ENCODE measurements around the gene GRB2. TPM values are rescaled to one million over a fixed set of nuclear protein-coding genes. Genes with fewer than 3 reads are reported as not detected.
A peak's percentile ranks its signal among the peaks of the same experiment; 100 is the strongest.

The GRB2 gene
- total and polyA plus RNA-seq, 2 donors from 2014 or later, result 65.3 to 119 TPM

DNA sequence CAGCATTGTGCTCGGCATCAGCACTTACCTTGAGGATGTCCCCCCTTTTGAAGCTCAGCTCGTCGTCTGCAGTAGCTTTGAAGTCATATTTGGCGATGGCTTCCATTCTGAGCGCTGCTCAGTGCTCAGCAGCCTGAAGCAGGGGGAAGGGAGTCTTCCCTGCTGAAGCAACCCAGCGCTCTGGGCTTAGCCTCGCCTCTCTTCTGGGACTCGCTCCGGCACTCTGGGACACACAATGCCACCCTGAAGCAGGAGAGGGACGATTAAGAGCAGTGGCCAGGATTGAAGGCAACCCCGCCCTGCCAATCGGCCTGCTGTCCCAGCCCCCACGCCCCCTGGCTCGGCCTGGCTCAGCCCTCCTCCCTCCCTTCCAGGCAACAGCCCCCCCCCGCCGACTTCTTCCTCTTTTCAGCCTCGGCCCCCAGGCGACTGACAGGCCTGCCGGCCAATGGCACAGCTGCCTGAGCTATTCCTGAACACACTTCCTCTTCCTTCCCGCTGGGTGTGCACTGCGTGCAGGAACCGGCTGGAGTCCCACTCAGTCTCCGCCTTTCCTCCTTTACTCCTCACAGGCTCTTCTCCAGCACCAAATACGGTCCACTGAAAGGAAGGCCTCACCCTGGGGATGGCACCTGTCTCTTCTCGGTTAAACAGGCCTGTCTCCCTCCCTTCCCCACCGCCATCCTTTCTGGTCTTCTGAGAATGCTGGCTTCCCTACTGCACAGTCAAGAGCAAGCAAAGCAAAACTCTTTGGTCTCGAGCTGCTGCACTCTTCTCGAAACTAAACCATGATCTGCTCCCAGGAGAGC is 11.8 kb downstream of the GRB2 start:
- H3K36me3 ChIP-seq (ENCODE audit: control insufficient read depth in 2 of 3, insufficient read depth in 3 of 3, low read length in 3 of 3), result peaks cover 0 to 2% (median 0%) of the 10 kb centered on the region in 3 donors
- intact Hi-C loops (cut with DNase I), result loop anchor here (10.0 kb wide), 1 partner anchor 49 kb away; no protein-coding TSS in a partner anchor
- H3K27ac ChIP-seq (ENCODE audit: low read depth in 2 of 2, low read length in 2 of 2), result peak overlapping the region; percentile 82 to 85
- TF ChIP-seq, protein P1, sequence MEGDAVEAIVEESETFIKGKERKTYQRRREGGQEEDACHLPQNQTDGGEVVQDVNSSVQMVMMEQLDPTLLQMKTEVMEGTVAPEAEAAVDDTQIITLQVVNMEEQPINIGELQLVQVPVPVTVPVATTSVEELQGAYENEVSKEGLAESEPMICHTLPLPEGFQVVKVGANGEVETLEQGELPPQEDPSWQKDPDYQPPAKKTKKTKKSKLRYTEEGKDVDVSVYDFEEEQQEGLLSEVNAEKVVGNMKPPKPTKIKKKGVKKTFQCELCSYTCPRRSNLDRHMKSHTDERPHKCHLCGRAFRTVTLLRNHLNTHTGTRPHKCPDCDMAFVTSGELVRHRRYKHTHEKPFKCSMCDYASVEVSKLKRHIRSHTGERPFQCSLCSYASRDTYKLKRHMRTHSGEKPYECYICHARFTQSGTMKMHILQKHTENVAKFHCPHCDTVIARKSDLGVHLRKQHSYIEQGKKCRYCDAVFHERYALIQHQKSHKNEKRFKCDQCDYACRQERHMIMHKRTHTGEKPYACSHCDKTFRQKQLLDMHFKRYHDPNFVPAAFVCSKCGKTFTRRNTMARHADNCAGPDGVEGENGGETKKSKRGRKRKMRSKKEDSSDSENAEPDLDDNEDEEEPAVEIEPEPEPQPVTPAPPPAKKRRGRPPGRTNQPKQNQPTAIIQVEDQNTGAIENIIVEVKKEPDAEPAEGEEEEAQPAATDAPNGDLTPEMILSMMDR (IDR thresholded peaks at IDR 0.05; ENCODE audit: borderline replicate concordance, extremely low read depth, insufficient read depth), result peak; percentile 25
- no peaks in the 10 kb centered on the region for H3K27me3 ChIP-seq (ENCODE audit: control insufficient read depth, insufficient read depth, low read length)
- H3K4me3 ChIP-seq (ENCODE audit: low read length in 3 of 3), result peak overlapping the region; percentile 72 to 92 (median 76)
- FAIRE-seq (no peak), DNase-seq (peak; percentile 99)
- H3K9me3 ChIP-seq (ENCODE audit: control insufficient read depth in 2 of 3, insufficient read depth in 1 of 3, low read length in 3 of 3), result no peaks in the 10 kb centered on the region
- H3K9ac ChIP-seq (ENCODE audit: low read length in 3 of 3), result peak overlapping the region; percentile 82 to 88 (median 84)
- H3K4me1 ChIP-seq (ENCODE audit: control insufficient read depth in 2 of 3, insufficient read depth in 2 of 3, low read depth in 1 of 3, low read length in 3 of 3), result peaks cover 0 to 21% (median 17%) of the 10 kb centered on the region in 3 donors

DNA sequence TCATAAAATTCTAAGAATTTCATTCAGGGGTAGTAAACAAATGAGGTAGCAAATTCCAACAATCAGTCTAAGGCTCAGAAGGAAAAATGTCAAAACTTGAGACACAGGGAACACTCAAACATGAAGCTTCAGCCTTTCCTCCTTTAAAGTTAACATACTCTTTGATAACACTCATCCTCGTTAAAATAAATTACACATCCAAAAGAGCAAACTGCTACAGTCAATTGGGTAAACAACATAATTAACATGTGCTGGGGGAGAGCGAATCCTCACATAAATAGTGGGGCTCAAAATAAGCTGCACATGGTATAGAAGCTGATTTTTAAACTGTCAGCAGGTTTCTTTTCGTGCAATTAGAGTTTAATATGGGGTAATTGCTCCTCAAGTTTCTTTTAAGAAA is 12.9 kb downstream of the GRB2 start:
- no peak for DNase-seq
- Histone ChIP-seq H3K27ac (ENCODE audit: low read depth in 2 of 2, low read length in 2 of 2) (no peak overlapping the region), H3K9me3 (ENCODE audit: control insufficient read depth in 2 of 3, insufficient read depth in 1 of 3, low read length in 3 of 3) (no peaks in the 10 kb centered on the region), H3K36me3 (ENCODE audit: control insufficient read depth in 2 of 3, insufficient read depth in 3 of 3, low read length in 3 of 3) (peaks cover 0 to 2% (median 0%) of the 10 kb centered on the region in 3 donors), H3K4me1 (ENCODE audit: control insufficient read depth in 2 of 3, insufficient read depth in 2 of 3, low read depth in 1 of 3, low read length in 3 of 3) (peaks cover 0 to 21% (median 17%) of the 10 kb centered on the region in 3 donors), H3K27me3 (ENCODE audit: control insufficient read depth, insufficient read depth, low read length) (no peaks in the 10 kb centered on the region), H3K4me3 (ENCODE audit: low read length in 3 of 3) (peak overlapping the region in 1 of 3 donors; percentile 76), H3K9ac (ENCODE audit: low read length in 3 of 3) (no peak overlapping the region)
- TF ChIP-seq, protein P1 (IDR thresholded peaks at IDR 0.05; ENCODE audit: borderline replicate concordance, extremely low read depth, insufficient read depth), result no peak
- intact Hi-C loops (cut with DNase I), result loop anchor here (10.0 kb wide), 1 partner anchor 48 kb away; no protein-coding TSS in a partner anchor
- no peak for FAIRE-seq

DNA sequence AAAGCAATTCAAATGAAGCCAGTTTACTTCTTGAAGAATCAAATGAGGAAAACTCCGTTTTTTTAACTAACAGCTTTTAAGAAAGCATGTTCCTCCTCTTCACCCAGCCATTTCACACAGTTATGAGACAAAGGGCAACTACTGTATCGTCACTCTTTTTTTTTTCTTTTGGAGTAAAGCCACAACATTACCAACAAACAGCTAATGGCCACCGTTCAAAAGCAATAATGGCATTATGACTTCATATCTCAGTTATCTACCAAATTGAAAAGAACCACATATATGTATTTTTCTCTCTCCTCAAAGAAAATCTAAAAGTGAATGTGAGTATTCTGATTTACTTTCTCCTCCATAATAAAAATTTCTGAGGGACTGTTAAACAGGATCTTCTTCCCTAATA is 14.5 kb downstream of the GRB2 start:
- FAIRE-seq (no peak), DNase-seq (no peak)
- H3K36me3 ChIP-seq (ENCODE audit: control insufficient read depth in 2 of 3, insufficient read depth in 3 of 3, low read length in 3 of 3), result peaks cover 0 to 2% (median 0%) of the 10 kb centered on the region in 3 donors
- no peak overlapping the region for H3K4me3 ChIP-seq (ENCODE audit: low read length in 3 of 3)
- H3K9ac ChIP-seq (ENCODE audit: low read length in 3 of 3), result no peak overlapping the region
- TF ChIP-seq, protein P1 (IDR thresholded peaks at IDR 0.05; ENCODE audit: borderline replicate concordance, extremely low read depth, insufficient read depth), result no peak
- intact Hi-C loops (cut with DNase I), result loop anchor here (10.0 kb wide), 1 partner anchor 46 kb away; no protein-coding TSS in a partner anchor
- no peaks in the 10 kb centered on the region for H3K9me3 ChIP-seq (ENCODE audit: control insufficient read depth in 2 of 3, insufficient read depth in 1 of 3, low read length in 3 of 3)
- no peak overlapping the region for H3K27ac ChIP-seq (ENCODE audit: low read depth in 2 of 2, low read length in 2 of 2)
- H3K4me1 ChIP-seq (ENCODE audit: control insufficient read depth in 2 of 3, insufficient read depth in 2 of 3, low read depth in 1 of 3, low read length in 3 of 3), result peaks cover 0 to 23% (median 19%) of the 10 kb centered on the region in 3 donors
- H3K27me3 ChIP-seq (ENCODE audit: control insufficient read depth, insufficient read depth, low read length), result no peaks in the 10 kb centered on the region

Measured in kidney (tissue), 14 donors.